ENCODE measurements around the gene PLXNB2. TPM values are rescaled to one million over a fixed set of nuclear protein-coding genes. Genes with fewer than 3 reads are reported as not detected.

Gene PLXNB2
- polyA plus RNA-seq, 1 donor from 2014 or later, result 38.6 TPM

DNA sequence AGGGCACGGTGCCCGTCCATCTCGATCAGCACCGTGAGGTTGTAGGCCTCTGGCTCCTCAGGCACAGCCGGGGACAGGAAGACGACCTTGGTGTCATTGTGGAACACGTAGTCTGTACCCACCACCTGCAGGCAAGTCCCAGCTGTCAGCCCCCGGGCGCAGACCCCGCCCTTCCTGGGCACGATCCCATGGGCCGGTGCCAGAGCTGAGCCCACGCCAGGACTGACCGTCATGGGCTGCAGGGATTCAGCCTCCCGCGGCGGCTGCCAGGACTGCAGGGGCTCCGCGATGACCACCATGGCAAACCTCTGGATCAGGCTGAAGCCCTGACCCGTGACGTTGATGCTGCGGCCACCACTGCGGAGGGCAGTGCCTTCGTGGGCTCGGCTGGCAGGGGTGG is 25.5 kb downstream of the PLXNB2 start (continued):
- TF ChIP-seq, protein P1, sequence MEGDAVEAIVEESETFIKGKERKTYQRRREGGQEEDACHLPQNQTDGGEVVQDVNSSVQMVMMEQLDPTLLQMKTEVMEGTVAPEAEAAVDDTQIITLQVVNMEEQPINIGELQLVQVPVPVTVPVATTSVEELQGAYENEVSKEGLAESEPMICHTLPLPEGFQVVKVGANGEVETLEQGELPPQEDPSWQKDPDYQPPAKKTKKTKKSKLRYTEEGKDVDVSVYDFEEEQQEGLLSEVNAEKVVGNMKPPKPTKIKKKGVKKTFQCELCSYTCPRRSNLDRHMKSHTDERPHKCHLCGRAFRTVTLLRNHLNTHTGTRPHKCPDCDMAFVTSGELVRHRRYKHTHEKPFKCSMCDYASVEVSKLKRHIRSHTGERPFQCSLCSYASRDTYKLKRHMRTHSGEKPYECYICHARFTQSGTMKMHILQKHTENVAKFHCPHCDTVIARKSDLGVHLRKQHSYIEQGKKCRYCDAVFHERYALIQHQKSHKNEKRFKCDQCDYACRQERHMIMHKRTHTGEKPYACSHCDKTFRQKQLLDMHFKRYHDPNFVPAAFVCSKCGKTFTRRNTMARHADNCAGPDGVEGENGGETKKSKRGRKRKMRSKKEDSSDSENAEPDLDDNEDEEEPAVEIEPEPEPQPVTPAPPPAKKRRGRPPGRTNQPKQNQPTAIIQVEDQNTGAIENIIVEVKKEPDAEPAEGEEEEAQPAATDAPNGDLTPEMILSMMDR (IDR thresholded peaks at IDR 0.05; ENCODE audit: poor library complexity, severe bottlenecking), result no peak

DNA sequence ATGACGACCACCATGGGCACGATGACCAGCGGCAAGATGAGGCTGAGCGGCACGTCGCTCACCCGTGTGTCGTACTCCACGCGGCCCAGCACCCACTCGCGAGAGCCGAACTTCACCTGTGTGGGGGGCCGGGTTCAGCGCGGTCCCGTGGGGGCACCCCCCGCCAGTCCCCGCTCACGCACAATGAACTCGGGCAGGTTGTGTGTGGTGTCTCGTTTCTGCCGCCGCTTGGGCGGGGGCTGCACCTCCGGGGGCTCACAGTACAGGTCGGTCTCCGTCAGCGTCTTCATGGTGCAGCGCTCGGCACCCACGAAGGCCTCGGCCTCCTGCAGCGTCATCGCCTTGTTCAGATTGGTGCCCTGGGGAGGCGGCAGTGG is 26.1 kb downstream of the PLXNB2 start:
- no peaks in the 10 kb centered on the region for H3K79me2 ChIP-seq (replicated peaks; ENCODE audit: insufficient read depth, low read length)
- no peaks in the 10 kb centered on the region for H3K36me3 ChIP-seq (ENCODE audit: insufficient read depth, low read length)
- no peaks in the 10 kb centered on the region for H3F3A ChIP-seq (ENCODE audit: insufficient read depth, low read length, poor library complexity, severe bottlenecking)
- H3K9ac ChIP-seq (ENCODE audit: low read length), result no peak overlapping the region
- H3K4me2 ChIP-seq (ENCODE audit: low read length), result no peak overlapping the region
- no peak overlapping the region for H3K4me3 ChIP-seq (ENCODE audit: low read length)
- H2AFZ ChIP-seq (ENCODE audit: low read depth, low read length), result no peak overlapping the region
- H4K20me1 ChIP-seq (ENCODE audit: insufficient read depth), result no peaks in the 10 kb centered on the region
- H3K27ac ChIP-seq (ENCODE audit: low read length), result no peak overlapping the region
- no peaks in the 10 kb centered on the region for H3K9me3 ChIP-seq (ENCODE audit: low read length)
- H3K9me2 ChIP-seq (ENCODE audit: insufficient read depth, low read length), result no peaks in the 10 kb centered on the region
- TF ChIP-seq RAD21 (conservative IDR thresholded peaks at IDR 0.05), result no peak
- no peak for TF ChIP-seq TAF1 (IDR thresholded peaks at IDR 0.05; ENCODE audit: low read depth)
- TF ChIP-seq SMC3 (conservative IDR thresholded peaks at IDR 0.05; ENCODE audit: poor library complexity), result no peak
- no peak for TF ChIP-seq EP300 (conservative IDR thresholded peaks at IDR 0.05; ENCODE audit: poor library complexity, severe bottlenecking)
- TF ChIP-seq, protein P2, sequence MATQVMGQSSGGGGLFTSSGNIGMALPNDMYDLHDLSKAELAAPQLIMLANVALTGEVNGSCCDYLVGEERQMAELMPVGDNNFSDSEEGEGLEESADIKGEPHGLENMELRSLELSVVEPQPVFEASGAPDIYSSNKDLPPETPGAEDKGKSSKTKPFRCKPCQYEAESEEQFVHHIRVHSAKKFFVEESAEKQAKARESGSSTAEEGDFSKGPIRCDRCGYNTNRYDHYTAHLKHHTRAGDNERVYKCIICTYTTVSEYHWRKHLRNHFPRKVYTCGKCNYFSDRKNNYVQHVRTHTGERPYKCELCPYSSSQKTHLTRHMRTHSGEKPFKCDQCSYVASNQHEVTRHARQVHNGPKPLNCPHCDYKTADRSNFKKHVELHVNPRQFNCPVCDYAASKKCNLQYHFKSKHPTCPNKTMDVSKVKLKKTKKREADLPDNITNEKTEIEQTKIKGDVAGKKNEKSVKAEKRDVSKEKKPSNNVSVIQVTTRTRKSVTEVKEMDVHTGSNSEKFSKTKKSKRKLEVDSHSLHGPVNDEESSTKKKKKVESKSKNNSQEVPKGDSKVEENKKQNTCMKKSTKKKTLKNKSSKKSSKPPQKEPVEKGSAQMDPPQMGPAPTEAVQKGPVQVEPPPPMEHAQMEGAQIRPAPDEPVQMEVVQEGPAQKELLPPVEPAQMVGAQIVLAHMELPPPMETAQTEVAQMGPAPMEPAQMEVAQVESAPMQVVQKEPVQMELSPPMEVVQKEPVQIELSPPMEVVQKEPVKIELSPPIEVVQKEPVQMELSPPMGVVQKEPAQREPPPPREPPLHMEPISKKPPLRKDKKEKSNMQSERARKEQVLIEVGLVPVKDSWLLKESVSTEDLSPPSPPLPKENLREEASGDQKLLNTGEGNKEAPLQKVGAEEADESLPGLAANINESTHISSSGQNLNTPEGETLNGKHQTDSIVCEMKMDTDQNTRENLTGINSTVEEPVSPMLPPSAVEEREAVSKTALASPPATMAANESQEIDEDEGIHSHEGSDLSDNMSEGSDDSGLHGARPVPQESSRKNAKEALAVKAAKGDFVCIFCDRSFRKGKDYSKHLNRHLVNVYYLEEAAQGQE (IDR thresholded peaks at IDR 0.05; ENCODE audit: borderline replicate concordance), result no peak
- H3K27me3 ChIP-seq (ENCODE audit: insufficient read depth, low read depth, low read length), result no peaks in the 10 kb centered on the region

DNA sequence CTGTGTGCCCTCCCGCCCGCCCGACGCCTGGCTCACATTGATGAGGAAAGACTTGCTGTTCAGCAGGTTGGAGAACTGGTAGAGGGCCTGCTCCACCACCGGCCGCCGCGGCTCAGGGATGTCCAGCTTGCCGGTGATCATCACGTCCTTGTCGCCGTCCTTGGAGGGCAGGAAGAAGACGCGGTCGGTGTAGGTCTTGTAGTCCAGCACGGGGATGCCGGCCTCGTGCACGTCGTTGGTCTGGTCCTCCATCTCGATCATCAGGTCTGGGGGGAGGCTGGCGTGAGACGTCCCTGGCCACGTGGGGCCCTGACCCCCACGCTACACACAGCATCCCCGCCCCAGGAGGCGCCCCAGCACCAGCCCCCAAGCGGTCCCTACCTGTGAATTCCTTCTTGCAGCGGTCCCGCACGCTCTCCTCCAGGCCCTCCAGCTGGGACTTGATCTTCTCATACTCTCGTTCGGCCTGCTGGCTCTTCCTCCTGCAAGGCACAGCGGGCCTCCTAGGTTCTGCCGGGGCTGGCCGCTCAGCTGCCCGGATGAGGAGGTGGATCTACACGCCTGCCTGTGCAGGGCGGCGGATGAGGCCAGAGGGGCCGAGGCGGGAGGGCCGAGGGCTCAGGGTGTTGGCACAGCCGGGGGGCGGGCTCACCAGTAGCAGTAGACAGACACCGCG is 26.6 kb downstream of the PLXNB2 start:
- Histone ChIP-seq H3K9ac (ENCODE audit: low read length) (no peak overlapping the region), H3K9me2 (ENCODE audit: insufficient read depth, low read length) (no peaks in the 10 kb centered on the region), H2AFZ (ENCODE audit: low read depth, low read length) (no peak overlapping the region), H3K4me2 (ENCODE audit: low read length) (no peak overlapping the region), H3F3A (ENCODE audit: insufficient read depth, low read length, poor library complexity, severe bottlenecking) (no peaks in the 10 kb centered on the region), H3K79me2 (replicated peaks; ENCODE audit: insufficient read depth, low read length) (no peaks in the 10 kb centered on the region), H3K9me3 (ENCODE audit: low read length) (no peaks in the 10 kb centered on the region), H3K4me3 (ENCODE audit: low read length) (no peak overlapping the region), H3K27me3 (ENCODE audit: insufficient read depth, low read depth, low read length) (no peaks in the 10 kb centered on the region), H3K27ac (ENCODE audit: low read length) (no peak overlapping the region), H4K20me1 (ENCODE audit: insufficient read depth) (no peaks in the 10 kb centered on the region), H3K36me3 (ENCODE audit: insufficient read depth, low read length) (no peaks in the 10 kb centered on the region)
- TF ChIP-seq, protein P2 (IDR thresholded peaks at IDR 0.05; ENCODE audit: borderline replicate concordance), result no peak
- TF ChIP-seq TAF1 (IDR thresholded peaks at IDR 0.05; ENCODE audit: low read depth) (no peak), POLR2AphosphoS5 (IDR thresholded peaks at IDR 0.05) (no peak), SMC3 (conservative IDR thresholded peaks at IDR 0.05; ENCODE audit: poor library complexity) (no peak), EZH2 (IDR thresholded peaks at IDR 0.05; ENCODE audit: borderline replicate concordance, insufficient read depth, low read length, poor library complexity, severe bottlenecking) (no peak)

Measured in neural cell (in vitro differentiated cells).